ENCODE data around the gene YKT6. TPM values are rescaled to one million over a fixed set of nuclear protein-coding genes. Genes with fewer than 3 reads are reported as not detected.

Gene YKT6
- total RNA-seq, 4 donors from 2014 or later: 43.3 to 50.7 (median 49.7) TPM

DNA sequence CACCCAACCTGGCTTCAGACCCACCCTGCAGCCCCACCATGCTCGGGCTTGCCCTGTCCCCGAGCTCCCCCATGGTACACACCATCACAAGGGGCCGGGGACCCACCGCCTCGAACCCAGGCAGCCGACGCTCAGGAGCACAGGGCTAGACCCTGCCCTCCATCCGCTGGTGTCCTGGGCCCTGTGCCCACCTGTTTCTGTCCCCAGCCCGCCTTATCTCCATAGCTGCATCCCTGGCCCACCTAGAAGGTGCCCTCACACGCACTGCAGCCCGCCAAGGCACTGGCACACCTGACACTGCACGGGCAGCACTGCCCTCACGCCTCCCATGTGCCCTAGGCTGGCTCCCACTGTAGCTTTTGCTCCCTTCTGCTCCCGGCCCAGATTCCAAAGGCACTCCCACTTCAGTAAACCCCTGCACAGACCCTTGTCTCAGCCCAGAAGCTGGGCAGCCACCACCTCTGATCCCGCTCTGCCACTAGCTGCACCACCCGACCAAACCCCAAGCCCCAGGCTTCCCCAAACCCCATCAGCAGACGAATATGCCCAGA, 17.1 kb downstream of the YKT6 start:
- TF ChIP-seq, protein P1, sequence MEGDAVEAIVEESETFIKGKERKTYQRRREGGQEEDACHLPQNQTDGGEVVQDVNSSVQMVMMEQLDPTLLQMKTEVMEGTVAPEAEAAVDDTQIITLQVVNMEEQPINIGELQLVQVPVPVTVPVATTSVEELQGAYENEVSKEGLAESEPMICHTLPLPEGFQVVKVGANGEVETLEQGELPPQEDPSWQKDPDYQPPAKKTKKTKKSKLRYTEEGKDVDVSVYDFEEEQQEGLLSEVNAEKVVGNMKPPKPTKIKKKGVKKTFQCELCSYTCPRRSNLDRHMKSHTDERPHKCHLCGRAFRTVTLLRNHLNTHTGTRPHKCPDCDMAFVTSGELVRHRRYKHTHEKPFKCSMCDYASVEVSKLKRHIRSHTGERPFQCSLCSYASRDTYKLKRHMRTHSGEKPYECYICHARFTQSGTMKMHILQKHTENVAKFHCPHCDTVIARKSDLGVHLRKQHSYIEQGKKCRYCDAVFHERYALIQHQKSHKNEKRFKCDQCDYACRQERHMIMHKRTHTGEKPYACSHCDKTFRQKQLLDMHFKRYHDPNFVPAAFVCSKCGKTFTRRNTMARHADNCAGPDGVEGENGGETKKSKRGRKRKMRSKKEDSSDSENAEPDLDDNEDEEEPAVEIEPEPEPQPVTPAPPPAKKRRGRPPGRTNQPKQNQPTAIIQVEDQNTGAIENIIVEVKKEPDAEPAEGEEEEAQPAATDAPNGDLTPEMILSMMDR (IDR thresholded peaks at IDR 0.05; ENCODE audit: low read depth): no peak

DNA sequence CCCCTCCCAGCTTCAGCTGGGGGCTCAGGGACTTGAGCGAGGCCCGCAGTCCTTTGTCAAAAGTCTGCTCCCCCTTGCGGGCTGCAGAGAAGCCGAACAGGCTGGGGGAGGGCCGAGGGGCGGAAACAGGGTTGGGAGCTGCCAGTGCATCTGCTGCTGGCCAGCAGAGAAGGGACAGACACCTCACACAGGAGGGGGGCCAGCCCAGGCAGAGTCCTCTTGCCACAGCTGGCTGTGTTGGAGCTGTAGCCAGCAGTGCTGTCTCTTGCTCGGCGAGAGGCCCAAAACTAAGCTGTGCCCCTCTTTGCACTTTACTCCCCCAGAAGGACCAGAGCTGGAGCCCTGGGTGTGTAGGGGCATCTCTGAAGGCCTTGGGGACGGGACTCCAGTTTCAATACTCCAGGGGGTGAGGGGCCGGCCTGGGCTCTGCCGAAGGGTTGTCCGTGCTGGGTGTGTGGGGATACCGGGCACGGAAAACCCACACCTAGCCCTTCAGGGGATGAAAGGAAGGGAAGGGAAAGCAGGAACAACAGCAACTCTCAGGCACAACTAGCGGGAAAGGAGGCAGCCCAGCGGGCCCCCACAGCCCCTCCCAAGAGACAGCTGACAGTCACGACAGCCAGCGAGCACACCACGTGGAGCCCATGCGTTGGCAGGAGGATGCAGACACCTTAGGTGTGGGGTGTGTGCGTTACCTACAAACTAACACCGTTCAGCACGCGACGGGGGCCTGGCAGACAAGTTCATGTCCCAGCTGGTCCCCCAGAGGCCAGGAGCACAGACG, 17.8 kb downstream of the YKT6 start:
- TF ChIP-seq, protein P1 (IDR thresholded peaks at IDR 0.05; ENCODE audit: low read depth): no peak

DNA sequence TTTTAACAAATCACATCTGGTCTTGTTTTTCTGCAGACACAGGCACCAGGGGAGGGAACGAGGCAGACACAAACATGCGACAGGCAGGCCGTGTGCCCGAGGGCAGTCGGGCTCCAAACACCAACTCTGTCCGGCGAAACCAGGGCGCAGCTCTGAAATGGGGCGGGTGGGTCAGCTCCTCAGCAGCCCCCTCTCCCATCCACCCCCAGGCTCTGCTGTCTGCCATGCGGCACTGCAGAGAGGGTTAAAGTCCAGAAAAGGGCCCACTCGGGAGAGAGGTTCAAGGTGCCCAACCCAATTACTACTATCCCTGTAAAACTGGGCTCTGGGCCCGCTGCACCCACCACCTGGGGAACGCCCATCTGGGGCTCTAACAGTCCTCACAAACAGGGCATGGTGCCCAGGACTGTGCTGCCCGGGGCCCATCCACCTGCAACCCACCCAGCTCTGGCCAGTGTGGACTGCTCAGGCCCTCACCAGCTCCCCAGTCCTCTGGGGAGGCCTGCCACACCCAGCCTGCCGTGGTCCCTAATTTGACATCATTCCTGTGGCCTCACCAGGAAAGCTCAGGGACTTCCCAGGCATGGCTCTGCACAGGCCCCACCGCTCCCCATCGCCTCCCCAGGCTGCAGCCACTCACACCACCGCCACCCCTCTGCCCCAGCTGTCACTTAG, 18.7 kb downstream of the YKT6 start:
- TF ChIP-seq, protein P1 (IDR thresholded peaks at IDR 0.05; ENCODE audit: low read depth): no peak

DNA sequence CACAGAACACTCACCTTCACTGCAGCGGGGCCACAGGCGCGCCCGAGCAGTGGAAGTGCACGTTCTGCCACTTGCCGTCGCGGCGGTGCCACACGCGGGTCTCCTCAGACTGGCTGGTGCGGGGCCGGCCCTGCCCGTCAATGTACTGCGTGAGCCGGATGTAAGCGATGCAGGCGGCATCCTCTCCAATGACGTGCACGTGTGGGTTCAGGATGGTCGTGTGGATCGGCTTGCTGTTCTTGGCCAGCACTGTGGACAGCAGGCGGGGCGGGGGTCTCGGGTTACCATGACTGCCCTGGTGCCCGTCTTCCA, 19.2 kb downstream of the YKT6 start:
- TF ChIP-seq, protein P1 (IDR thresholded peaks at IDR 0.05; ENCODE audit: low read depth): no peak

DNA sequence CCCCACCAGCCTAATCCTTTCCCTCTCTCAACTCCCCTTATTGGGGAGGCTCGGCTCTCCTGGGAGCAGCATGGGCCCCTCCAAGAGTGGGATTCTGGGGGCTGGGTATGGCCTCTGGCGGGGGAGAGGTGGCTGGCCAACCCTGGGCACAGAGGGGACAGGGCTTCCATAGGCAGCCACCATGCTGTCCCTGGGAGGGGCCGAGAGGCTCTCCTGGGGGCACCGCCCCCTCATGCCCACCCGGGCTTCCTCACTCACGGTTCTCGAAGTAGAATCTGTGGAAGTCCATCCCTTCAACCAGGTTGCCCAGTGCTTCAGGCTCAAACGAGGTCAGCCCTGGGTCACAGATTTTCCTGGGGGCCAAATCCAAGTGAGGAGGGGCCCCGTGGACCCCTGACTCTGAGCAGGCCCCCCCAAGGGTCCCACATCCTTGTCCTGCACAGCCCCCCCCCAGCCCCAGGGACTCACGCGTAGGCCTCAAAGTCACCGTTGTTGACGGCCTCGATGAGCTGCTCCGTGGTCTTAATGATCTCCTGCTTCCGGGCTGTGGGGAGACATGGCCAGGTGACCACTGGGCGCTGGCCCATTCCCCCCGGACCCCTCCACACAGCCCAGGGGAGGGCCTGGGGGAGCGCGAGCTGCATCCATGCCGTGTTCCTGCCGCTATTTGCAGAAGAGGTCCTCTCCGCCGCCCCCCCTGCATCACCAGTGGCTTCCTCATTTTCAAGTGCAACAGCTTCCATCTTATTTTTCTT, 19.8 kb downstream of the YKT6 start:
- TF ChIP-seq, protein P1 (IDR thresholded peaks at IDR 0.05; ENCODE audit: low read depth): no peak

DNA sequence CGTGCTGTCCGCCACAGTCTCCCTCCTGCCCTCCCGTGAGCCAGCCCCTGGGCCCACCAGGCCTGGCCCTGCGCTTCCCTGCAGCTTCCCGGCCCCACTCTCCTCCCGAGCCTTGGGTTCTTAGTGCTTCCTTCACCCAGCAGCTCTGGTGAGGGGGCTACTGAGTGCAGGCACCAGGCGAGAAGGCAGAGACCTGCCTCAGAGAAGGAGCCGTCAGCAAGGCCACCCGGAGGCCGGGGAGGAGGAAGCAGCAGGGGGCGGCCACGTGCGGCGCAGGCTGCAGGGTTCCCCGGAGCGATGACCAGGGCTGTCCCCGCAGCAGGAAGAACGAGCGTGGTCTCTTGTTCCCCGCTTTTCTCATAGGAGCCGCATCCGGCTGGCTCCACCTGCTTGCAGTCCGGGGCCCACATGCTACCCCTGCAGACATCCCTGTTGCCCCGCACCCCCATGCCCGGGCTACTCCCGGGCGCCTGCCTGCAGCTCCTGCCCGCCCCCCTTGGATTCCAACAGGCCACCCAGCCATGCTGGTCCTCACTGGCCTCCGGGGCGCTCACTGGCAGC, 20.5 kb downstream of the YKT6 start:
- TF ChIP-seq, protein P1 (IDR thresholded peaks at IDR 0.05; ENCODE audit: low read depth): no peak

Measured in subcutaneous adipose tissue (tissue), 4 donors.